Testis (tissue), 2 donors: ENCODE measurements around the gene SHBG.

ENCODE experiments used
- POLR2A ChIP-seq: fragments of 450-650 bp; IDR thresholded peaks from one replicate; pipeline ENCODE4 v1.6.1; 2017; ENCODE audit warnings: antibody characterized with exemption, mild to moderate bottlenecking, moderate library complexity
- TF ChIP-seq, protein P1 (sequence below), 3 experiments: fragments of 450-650 bp in 2 of 3; fragments of 200-600 bp in 1 of 3; sonication (generic) in 1 of 3; IDR thresholded peaks; one replicate each; pipeline ENCODE4 v1.5.1; 2016 to 2019; ENCODE audit warnings: antibody characterized with exemption in 3 of 3, mild to moderate bottlenecking in 2 of 3, moderate library complexity in 1 of 3

DNA sequence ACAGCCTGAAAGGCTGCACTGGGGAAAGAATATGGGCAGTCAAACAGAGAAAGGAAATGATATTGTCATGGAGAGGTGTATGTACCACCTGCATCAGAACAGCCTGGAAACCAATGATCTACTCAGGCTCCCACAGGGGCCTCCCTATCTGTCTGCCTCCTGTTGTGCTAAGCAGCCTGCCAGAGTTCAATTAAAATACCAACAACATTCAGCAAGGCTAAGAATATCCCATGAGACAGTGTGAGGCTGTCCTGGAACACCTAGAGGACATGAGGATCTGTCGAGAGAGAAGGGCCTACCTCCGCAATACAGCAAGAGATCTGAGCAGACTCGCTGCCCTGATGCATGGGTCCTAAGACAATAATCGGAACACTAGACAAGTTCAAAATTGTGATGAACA is 23.7 kb upstream of the SHBG start:
- TF ChIP-seq, protein P1, sequence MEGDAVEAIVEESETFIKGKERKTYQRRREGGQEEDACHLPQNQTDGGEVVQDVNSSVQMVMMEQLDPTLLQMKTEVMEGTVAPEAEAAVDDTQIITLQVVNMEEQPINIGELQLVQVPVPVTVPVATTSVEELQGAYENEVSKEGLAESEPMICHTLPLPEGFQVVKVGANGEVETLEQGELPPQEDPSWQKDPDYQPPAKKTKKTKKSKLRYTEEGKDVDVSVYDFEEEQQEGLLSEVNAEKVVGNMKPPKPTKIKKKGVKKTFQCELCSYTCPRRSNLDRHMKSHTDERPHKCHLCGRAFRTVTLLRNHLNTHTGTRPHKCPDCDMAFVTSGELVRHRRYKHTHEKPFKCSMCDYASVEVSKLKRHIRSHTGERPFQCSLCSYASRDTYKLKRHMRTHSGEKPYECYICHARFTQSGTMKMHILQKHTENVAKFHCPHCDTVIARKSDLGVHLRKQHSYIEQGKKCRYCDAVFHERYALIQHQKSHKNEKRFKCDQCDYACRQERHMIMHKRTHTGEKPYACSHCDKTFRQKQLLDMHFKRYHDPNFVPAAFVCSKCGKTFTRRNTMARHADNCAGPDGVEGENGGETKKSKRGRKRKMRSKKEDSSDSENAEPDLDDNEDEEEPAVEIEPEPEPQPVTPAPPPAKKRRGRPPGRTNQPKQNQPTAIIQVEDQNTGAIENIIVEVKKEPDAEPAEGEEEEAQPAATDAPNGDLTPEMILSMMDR (IDR thresholded peaks at IDR 0.05), result no peak
- TF ChIP-seq POLR2A, result no peak
